Posterior cingulate gyrus (tissue), 11 donors: Measurements from ENCODE around the gene UBR3.
"Not testable (repeated sequence)": the region's sequence is repeated elsewhere in the genome, so short reads cannot be mapped to it uniquely, and the experiment has no call there.

Source experiments
- DNase-seq, 10 donors: peaks; one replicate each; pipeline versions ENCODE4 v3.0.0 to v3.0.0-alpha.2; 2020 to 2021; ENCODE audit warnings: mixed read lengths in 3 of 10
- intact Hi-C: fragments of 100-400 bp; cut with DNase I; formaldehyde crosslinking; loops from one replicate; pipeline ENCODE4 v1.15.1; 2023

UBR3 gene

GRCh38 chr2:169925968-169926367, 98.7 kb downstream of the UBR3 start:
- intact Hi-C loops, result no loop called here
- no peak for DNase-seq

GRCh38 chr2:169928463-169928864, 101.2 kb downstream of the UBR3 start:
- intact Hi-C loops, result loop anchor here (1.0 kb wide), 1 partner anchor 103 kb away; no protein-coding TSS in a partner anchor
- no peak for DNase-seq

- no peak for DNase-seq
Observed at GRCh38 chr2:169933124-169933711, 106.0 kb downstream of the UBR3 start.

GRCh38 chr2:169936652-169937051, 109.4 kb downstream of the UBR3 start:
- DNase-seq, intact Hi-C loops: not testable (repeated sequence)

More at GRCh38 chr2:169933124-169933711, 106.0 kb downstream of the UBR3 start:
- intact Hi-C loops, result loop anchor here (1.0 kb wide), 1 partner anchor 50 kb away; no protein-coding TSS in a partner anchor

- intact Hi-C loops, result no loop called here
- DNase-seq, result no peak
Observed at GRCh38 chr2:169945515-169945914, 118.3 kb downstream of the UBR3 start.

GRCh38 chr2:169946092-169946491, 118.8 kb downstream of the UBR3 start:
- intact Hi-C loops, result no loop called here

GRCh38 chr2:169946546-169946945, 119.3 kb downstream of the UBR3 start:
- intact Hi-C loops, result no loop called here

More at GRCh38 chr2:169946092-169946491, 118.8 kb downstream of the UBR3 start:
- DNase-seq, result no peak

GRCh38 chr2:169955940-169956339, 128.7 kb downstream of the UBR3 start:
- DNase-seq, result no peak
- intact Hi-C loops, result no loop called here

More at GRCh38 chr2:169946546-169946945, 119.3 kb downstream of the UBR3 start:
- no peak for DNase-seq

- DNase-seq, intact Hi-C loops: not testable (repeated sequence)
Observed at GRCh38 chr2:169957219-169957618, 130.0 kb downstream of the UBR3 start.

- intact Hi-C loops, result no loop called here
- DNase-seq, result no peak
Observed at GRCh38 chr2:169961911-169962310, 134.7 kb downstream of the UBR3 start.

- intact Hi-C loops, result no loop called here
- DNase-seq, result no peak
Observed at GRCh38 chr2:169963786-169964185, 136.5 kb downstream of the UBR3 start.

GRCh38 chr2:169964740-169965139, 137.5 kb downstream of the UBR3 start:
- DNase-seq, result no peak
- intact Hi-C loops, result no loop called here

GRCh38 chr2:169965495-169965894, 138.2 kb downstream of the UBR3 start:
- intact Hi-C loops, result no loop called here
- no peak for DNase-seq

- intact Hi-C loops, result no loop called here
Observed at GRCh38 chr2:169966454-169966853, 139.2 kb downstream of the UBR3 start.

GRCh38 chr2:169968743-169969142, 141.5 kb downstream of the UBR3 start:
- no peak for DNase-seq
- intact Hi-C loops, result no loop called here

More at GRCh38 chr2:169966454-169966853, 139.2 kb downstream of the UBR3 start:
- no peak for DNase-seq

GRCh38 chr2:169975221-169975620, 148.0 kb downstream of the UBR3 start:
- intact Hi-C loops, result no loop called here
- no peak for DNase-seq

- DNase-seq, result no peak
- intact Hi-C loops, result no loop called here
Observed at GRCh38 chr2:169976335-169976851, 149.1 kb downstream of the UBR3 start.

- DNase-seq, result no peak
- intact Hi-C loops, result no loop called here
Observed at GRCh38 chr2:169977530-169977929, 150.3 kb downstream of the UBR3 start.

GRCh38 chr2:169978402-169979017, 151.3 kb downstream of the UBR3 start:
- intact Hi-C loops, result no loop called here
- no peak for DNase-seq

- intact Hi-C loops, result no loop called here
Observed at GRCh38 chr2:169979025-169979424, 151.8 kb downstream of the UBR3 start.

GRCh38 chr2:169980001-169980400, 152.7 kb downstream of the UBR3 start:
- no peak for DNase-seq
- intact Hi-C loops, result no loop called here

More at GRCh38 chr2:169979025-169979424, 151.8 kb downstream of the UBR3 start:
- no peak for DNase-seq

- intact Hi-C loops, result no loop called here
- DNase-seq, result no peak
Observed at GRCh38 chr2:169980643-169981042, 153.4 kb downstream of the UBR3 start.
